SK-N-MC (cell line): ENCODE results near the gene RNASEH2B.

Experiments used
- EZH2 ChIP-seq: fragments of 200-600 bp; sonication (generic); IDR thresholded peaks from one replicate; pipeline ENCODE4 v1.6.1; 2017; ENCODE audit warnings: antibody characterized with exemption
- POLR2AphosphoS5 ChIP-seq: IDR thresholded peaks from 2 replicates; pipeline ENCODE4 v1.6.1; 2012; ENCODE audit warnings: mild to moderate bottlenecking, low read depth, low read length, borderline replicate concordance

- no peak for TF ChIP-seq EZH2
- TF ChIP-seq POLR2AphosphoS5, result no peak
Measured at GRCh38 chr13:50955241-50955640, 45.6 kb downstream of the RNASEH2B start.
